ENCODE measurements around the gene MCFD2.

DNA sequence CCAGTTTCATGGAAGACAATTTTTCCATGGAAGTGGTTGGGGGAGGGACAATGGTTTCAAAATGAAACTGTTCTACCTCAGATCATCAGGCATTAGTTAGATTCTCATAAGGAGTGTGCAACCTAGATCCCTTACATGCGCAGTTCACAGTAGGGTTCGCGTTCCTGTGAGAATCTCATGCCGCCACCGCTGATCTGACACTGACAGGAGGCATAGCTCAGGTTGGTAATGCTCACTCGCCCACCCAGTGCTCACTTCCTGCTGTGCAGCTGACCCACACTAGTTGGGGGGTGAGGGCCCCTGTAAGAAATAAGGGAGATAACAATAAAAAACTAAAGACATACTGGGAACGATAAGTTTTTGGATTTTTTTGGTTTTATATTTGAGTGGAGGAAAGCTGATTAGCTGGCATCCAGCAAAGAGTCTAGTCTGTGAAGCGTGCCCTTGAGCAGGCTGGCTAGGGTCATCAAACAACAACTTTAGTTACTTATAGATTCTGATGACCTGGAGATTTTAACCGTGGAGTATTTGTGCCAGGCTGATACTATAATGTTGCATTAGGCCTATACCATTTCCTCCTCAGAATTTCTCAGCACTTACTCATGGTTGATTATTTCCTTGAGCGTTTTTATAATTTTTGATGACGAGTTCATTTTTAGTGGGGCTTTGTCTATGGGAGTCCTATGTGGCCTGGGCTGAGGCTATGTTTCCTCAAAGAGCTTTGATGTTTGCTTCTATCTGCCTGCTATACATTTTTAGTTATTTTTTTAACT lies 6.3 kb upstream of the MCFD2 start:
- TF ChIP-seq, protein P1, sequence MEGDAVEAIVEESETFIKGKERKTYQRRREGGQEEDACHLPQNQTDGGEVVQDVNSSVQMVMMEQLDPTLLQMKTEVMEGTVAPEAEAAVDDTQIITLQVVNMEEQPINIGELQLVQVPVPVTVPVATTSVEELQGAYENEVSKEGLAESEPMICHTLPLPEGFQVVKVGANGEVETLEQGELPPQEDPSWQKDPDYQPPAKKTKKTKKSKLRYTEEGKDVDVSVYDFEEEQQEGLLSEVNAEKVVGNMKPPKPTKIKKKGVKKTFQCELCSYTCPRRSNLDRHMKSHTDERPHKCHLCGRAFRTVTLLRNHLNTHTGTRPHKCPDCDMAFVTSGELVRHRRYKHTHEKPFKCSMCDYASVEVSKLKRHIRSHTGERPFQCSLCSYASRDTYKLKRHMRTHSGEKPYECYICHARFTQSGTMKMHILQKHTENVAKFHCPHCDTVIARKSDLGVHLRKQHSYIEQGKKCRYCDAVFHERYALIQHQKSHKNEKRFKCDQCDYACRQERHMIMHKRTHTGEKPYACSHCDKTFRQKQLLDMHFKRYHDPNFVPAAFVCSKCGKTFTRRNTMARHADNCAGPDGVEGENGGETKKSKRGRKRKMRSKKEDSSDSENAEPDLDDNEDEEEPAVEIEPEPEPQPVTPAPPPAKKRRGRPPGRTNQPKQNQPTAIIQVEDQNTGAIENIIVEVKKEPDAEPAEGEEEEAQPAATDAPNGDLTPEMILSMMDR (IDR thresholded peaks at IDR 0.05) = no peak
- TF ChIP-seq POLR2A (IDR thresholded peaks at IDR 0.05) = no peak
